Left renal pelvis (tissue), 4 donors: Measurements from ENCODE around the gene MRGPRX4. TPM values are rescaled to one million over a fixed set of nuclear protein-coding genes. Genes with fewer than 3 reads are reported as not detected.

Experiments
- DNase-seq, 4 donors: peaks; one replicate each; pipeline ENCODE4 v3.0.0-alpha.2; 2013; ENCODE audit warnings: low read depth in 4 of 4, low spot score in 3 of 4
- polyA plus RNA-seq, 4 donors: library from polyadenylated mRNA; unstranded; fragments of 120-200 nt; gene quantifications; one replicate each; pipeline ENCODE4 v1.2.1, GENCODE V29; 2013; ENCODE audit not compliant: insufficient read length in 4 of 4

Gene MRGPRX4
- polyA plus RNA-seq, 4 donors = not detected

- DNase-seq = no peak
Measured at GRCh38 chr11:18204771-18205170, 32.1 kb downstream of the MRGPRX4 start.

- DNase-seq = no peak
Measured at GRCh38 chr11:18209058-18209457, 36.4 kb downstream of the MRGPRX4 start.

DNA sequence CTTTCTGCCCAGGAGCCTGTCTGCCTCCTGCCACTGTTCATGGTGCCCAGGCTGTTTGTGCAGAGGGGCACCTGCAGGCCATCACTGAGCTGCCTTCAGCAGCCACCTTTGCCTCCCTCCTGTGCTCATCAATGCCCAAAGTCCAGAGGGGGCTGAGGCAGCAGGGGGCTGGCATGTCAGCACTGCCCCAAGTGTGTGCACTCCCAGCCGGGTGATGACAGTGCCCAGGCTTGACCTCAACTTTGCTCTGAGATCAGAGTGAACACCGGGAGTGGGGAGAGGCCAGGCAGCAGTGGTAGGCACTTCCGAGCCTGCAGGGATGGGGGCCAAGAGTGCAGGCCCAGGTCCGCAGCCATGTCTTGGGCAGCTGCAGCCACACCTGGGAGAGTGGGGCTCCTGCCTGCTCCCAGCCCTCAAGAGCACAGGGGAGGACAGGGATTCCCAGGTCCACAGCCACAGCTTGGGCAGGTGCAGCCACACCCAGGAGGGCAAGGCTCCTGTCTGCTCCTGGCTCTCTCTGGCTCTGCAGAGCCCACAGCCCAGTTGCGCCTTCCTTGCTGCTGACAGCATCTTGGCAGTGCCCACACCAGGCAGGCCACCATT, 48.7 kb downstream of the MRGPRX4 start:
- no peak for DNase-seq

- DNase-seq = no peak
Measured at GRCh38 chr11:18222814-18223421, 50.3 kb downstream of the MRGPRX4 start.

Other genes starting within 250 kb of the MRGPRX4 start
- 10 to 100 TPM; 11.0 to 20.1 (median 18.7) TPM for gene SERGEF, start 159.8 kb upstream of the MRGPRX4 start, polyA plus RNA-seq
- 1 to 10 TPM in 1 of 4 donors, under 1 TPM in 3; 0.52 to 1.7 (median 0.56) TPM for gene TPH1, start 126.6 kb upstream of the MRGPRX4 start, polyA plus RNA-seq
- 10 to 100 TPM; 21.8 to 45.1 (median 28.5) TPM for gene SAAL1, start 66.8 kb upstream of the MRGPRX4 start, polyA plus RNA-seq
- not detected for gene MRGPRX3, start 40.3 kb upstream of the MRGPRX4 start, polyA plus RNA-seq
- under 1 TPM in 1 of 4 donors, not detected in 3; 0.22 TPM for gene SAA4, start 64.0 kb downstream of the MRGPRX4 start, polyA plus RNA-seq
- under 1 TPM in 1 of 4 donors, not detected in 3; 0.45 TPM for gene SAA2, start 75.8 kb downstream of the MRGPRX4 start, polyA plus RNA-seq
- under 1 TPM in 1 of 4 donors, not detected in 3; 0.60 TPM for gene SAA1, start 93.4 kb downstream of the MRGPRX4 start, polyA plus RNA-seq
- 10 to 100 TPM; 17.2 to 24.9 (median 21.3) TPM for gene HPS5, start 149.3 kb downstream of the MRGPRX4 start, polyA plus RNA-seq
- gene GTF2H1, start 149.7 kb downstream of the MRGPRX4 start, polyA plus RNA-seq = 10 to 100 TPM; 46.9 to 61.2 (median 53.1) TPM
- 100 to 1,000 TPM; 224 to 392 (median 302) TPM for gene LDHA, start 221.7 kb downstream of the MRGPRX4 start, polyA plus RNA-seq
- gene LDHC, start 239.5 kb downstream of the MRGPRX4 start, polyA plus RNA-seq = 1 to 10 TPM in 1 of 4 donors, under 1 TPM in 2, not detected in 1; 0.21 to 1.2 (median 0.34) TPM